GM18499 (cell line): ENCODE data around the gene RNF186.
"Not testable (repeated sequence)": the region's sequence is repeated elsewhere in the genome, so short reads cannot be mapped to it uniquely, and the experiment has no call there.

Source experiments
- ATAC-seq: cut with Tn5 transposase; IDR thresholded peaks from one replicate; pipeline ENCODE4 v1.9.1; 2021; ENCODE audit warnings: moderate number of reproducible peaks; ENCODE audit not compliant: insufficient read depth, unreplicated experiment

The RNF186 gene

GRCh38 chr1:19798486-19799229 lies 16.4 kb downstream of the RNF186 start:
- ATAC-seq = no peak

- no peak for ATAC-seq
Observed at GRCh38 chr1:19797827-19798226, 17.3 kb downstream of the RNF186 start.

GRCh38 chr1:19794583-19794982 lies 20.5 kb downstream of the RNF186 start:
- ATAC-seq = no peak

- ATAC-seq = no peak
Observed at GRCh38 chr1:19793360-19794046, 21.6 kb downstream of the RNF186 start.

- ATAC-seq = no peak
Observed at GRCh38 chr1:19792237-19793002, 22.7 kb downstream of the RNF186 start.

- not testable (repeated sequence) for ATAC-seq
Observed at GRCh38 chr1:19790061-19790975, 24.8 kb downstream of the RNF186 start.

GRCh38 chr1:19786988-19787423 lies 28.1 kb downstream of the RNF186 start:
- no peak for ATAC-seq

GRCh38 chr1:19785660-19786059 lies 29.4 kb downstream of the RNF186 start:
- no peak for ATAC-seq

- no peak for ATAC-seq
Observed at GRCh38 chr1:19780267-19780877, 34.7 kb downstream of the RNF186 start.

GRCh38 chr1:19776933-19777332 lies 38.1 kb downstream of the RNF186 start:
- no peak for ATAC-seq

GRCh38 chr1:19776287-19776686 lies 38.8 kb downstream of the RNF186 start:
- no peak for ATAC-seq

GRCh38 chr1:19775831-19776230 lies 39.3 kb downstream of the RNF186 start:
- no peak for ATAC-seq

- ATAC-seq = no peak
Observed at GRCh38 chr1:19775317-19775716, 39.8 kb downstream of the RNF186 start.

- no peak for ATAC-seq
Observed at GRCh38 chr1:19774180-19774785, 40.8 kb downstream of the RNF186 start.

GRCh38 chr1:19773485-19773884 lies 41.6 kb downstream of the RNF186 start:
- ATAC-seq = no peak

- ATAC-seq = no peak
Observed at GRCh38 chr1:19772053-19772452, 43.0 kb downstream of the RNF186 start.

- ATAC-seq = no peak
Observed at GRCh38 chr1:19771350-19771749, 43.7 kb downstream of the RNF186 start.

GRCh38 chr1:19770436-19771190 lies 44.5 kb downstream of the RNF186 start:
- no peak for ATAC-seq
